Suprapubic skin (tissue), 4 donors: ENCODE results near the gene KCNN1.

ENCODE experiments used
- CTCF ChIP-seq, 2 donors: fragments of 200-600 bp in 1 of 2; fragments of 450-650 bp in 1 of 2; sonication (generic) in 1 of 2; IDR thresholded peaks; one replicate each; pipeline ENCODE4 v1.5.1; 2016 to 2019; ENCODE audit warnings: antibody characterized with exemption in 2 of 2, mild to moderate bottlenecking in 1 of 2, moderate library complexity in 1 of 2
- EP300 ChIP-seq: sonication (generic); formaldehyde crosslinking; IDR thresholded peaks from one replicate; pipeline ENCODE4 v1.6.1; 2017; ENCODE audit warnings: antibody characterized with exemption
- POLR2A ChIP-seq, 2 donors: fragments of 450-650 bp; IDR thresholded peaks; one replicate each; pipeline ENCODE4 v1.6.1; 2017; ENCODE audit warnings: antibody characterized with exemption in 2 of 2, mild to moderate bottlenecking in 2 of 2, moderate library complexity in 2 of 2
- POLR2AphosphoS5 ChIP-seq, 3 donors: sonication (generic); formaldehyde crosslinking; IDR thresholded peaks; one replicate each; pipeline ENCODE4 v1.6.1; 2017; ENCODE audit warnings: antibody characterized with exemption in 3 of 3

DNA sequence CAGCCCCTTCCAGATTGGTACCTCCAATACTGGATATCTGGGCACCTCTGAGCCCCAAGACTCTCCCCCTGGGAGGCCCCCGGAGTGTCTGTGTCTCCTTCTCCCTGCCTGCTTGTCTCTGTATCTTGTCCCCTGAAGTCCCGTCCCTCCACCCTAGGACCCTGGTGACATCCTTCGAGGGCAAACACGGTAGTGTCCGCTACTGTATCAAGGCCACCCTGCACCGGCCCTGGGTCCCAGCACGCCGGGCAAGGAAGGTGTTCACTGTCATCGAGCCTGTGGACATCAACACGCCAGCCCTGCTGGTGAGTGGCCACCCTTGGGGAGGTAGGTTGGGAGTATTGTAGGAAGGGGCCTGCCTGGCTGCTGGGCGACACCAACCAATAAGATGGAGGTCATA, 41.9 kb downstream of the KCNN1 start:
- TF ChIP-seq CTCF (IDR thresholded peaks at IDR 0.05) (no peak), POLR2A (IDR thresholded peaks at IDR 0.05) (no peak), POLR2AphosphoS5 (IDR thresholded peaks at IDR 0.05) (no peak), EP300 (no peak)
